Loucy (cell line): Measurements from ENCODE around the gene FRMD8.

ENCODE experiments used
- EZH2phosphoT487 ChIP-seq: fragments of 200-600 bp; IDR thresholded peaks from 2 replicates; pipeline ENCODE4 v1.6.1; 2018; ENCODE audit warnings: antibody characterized with exemption, mild to moderate bottlenecking, moderate library complexity, borderline replicate concordance
- TF ChIP-seq, protein P1 (sequence below): fragments of 200-600 bp; sonication (generic); conservative IDR thresholded peaks from 2 replicates; pipeline ENCODE4 v1.5.1; 2014; ENCODE audit warnings: mild to moderate bottlenecking, antibody characterized with exemption, low read length

DNA sequence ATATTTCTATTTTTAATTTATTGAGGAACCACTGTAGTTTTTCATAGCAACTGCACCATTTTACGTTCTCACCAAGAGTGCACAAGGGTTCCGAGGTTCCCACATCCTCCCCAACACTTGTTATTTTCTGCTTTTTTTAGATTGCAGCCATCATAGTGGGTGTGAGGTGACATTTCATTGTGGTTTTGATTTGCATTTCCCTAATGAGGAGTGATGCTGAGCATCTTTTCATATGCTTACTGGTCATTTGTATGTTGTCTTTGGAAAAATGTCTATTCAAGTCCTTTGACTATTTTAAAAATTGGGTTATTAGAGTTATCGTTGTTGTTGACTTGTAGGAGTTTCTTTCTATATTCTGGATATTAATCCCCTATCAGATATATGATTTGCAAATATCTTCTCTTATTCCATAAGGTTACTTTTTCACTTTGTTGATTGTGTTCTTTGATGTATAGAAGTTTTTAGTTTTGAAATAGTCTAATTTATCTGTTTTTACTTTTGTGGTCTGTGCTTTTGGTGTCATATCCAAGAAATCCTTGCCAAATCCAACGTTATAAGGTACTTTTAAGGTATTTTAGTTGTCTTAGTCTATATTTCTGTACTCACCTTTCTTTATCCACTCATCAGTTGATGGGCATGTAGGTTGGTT lies 45.1 kb downstream of the FRMD8 start:
- TF ChIP-seq, protein P1, sequence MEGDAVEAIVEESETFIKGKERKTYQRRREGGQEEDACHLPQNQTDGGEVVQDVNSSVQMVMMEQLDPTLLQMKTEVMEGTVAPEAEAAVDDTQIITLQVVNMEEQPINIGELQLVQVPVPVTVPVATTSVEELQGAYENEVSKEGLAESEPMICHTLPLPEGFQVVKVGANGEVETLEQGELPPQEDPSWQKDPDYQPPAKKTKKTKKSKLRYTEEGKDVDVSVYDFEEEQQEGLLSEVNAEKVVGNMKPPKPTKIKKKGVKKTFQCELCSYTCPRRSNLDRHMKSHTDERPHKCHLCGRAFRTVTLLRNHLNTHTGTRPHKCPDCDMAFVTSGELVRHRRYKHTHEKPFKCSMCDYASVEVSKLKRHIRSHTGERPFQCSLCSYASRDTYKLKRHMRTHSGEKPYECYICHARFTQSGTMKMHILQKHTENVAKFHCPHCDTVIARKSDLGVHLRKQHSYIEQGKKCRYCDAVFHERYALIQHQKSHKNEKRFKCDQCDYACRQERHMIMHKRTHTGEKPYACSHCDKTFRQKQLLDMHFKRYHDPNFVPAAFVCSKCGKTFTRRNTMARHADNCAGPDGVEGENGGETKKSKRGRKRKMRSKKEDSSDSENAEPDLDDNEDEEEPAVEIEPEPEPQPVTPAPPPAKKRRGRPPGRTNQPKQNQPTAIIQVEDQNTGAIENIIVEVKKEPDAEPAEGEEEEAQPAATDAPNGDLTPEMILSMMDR: no peak
- no peak for TF ChIP-seq EZH2phosphoT487
